ENCODE results near the gene NSUN4.

DNA sequence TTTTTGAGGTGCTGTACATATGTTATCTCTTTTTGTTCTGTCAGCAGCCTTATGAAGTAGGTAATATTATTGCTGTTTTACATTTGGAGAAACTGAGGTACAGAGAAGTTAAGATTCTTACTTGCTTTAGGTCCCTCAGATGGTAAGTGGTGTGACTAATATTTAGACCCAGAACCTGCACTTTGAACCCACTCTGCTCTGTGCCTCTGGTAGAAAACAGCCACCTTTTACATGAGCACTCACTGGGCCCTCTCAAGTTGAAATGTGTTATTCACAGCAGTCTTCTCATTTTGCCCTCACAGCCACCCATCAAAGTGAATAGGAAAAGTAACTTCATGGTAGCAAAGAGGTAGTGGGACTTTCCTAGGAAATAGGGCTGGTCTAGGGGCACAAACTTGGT lies 4.7 kb downstream of the NSUN4 start:
- no peak for TF ChIP-seq CTCF (IDR thresholded peaks at IDR 0.05)
- no peak for TF ChIP-seq POLR2A (IDR thresholded peaks at IDR 0.05)

Measured in lower leg skin (tissue), 3 donors.